Progenitor cell of endocrine pancreas (in vitro differentiated cells): ENCODE measurements around the gene IL20RB. TPM values are rescaled to one million over a fixed set of nuclear protein-coding genes. Genes with fewer than 3 reads are reported as not detected.
"Not testable (repeated sequence)": the region's sequence is repeated elsewhere in the genome, so short reads cannot be mapped to it uniquely, and the experiment has no call there.

Source experiments
- DNase-seq: peaks from one replicate; pipeline ENCODE4 v3.0.0; 2021; ENCODE audit warnings: low spot score; ENCODE audit not compliant: unreplicated experiment
- H3K27ac Mint-ChIP-seq: 2 replicates; pipeline ENCODE4 v1.8.0; 2021; ENCODE audit warnings: mild to moderate bottlenecking, moderate library complexity, mixed read lengths
- H3K27me3 Mint-ChIP-seq: 2 replicates; pipeline ENCODE4 v1.8.0; 2021; ENCODE audit warnings: mixed read lengths
- H3K36me3 Mint-ChIP-seq: 2 replicates; pipeline ENCODE4 v1.8.0; 2022; ENCODE audit warnings: mixed read lengths; ENCODE audit not compliant: insufficient read depth
- H3K4me1 Mint-ChIP-seq: 2 replicates; pipeline ENCODE4 v1.8.0; 2021; ENCODE audit warnings: low read depth, mixed read lengths
- H3K4me3 Mint-ChIP-seq: 2 replicates; pipeline ENCODE4 v1.8.0; 2021; ENCODE audit warnings: low read depth, mild to moderate bottlenecking, moderate library complexity, mixed read lengths
- H3K9me3 Mint-ChIP-seq: 2 replicates; pipeline ENCODE4 v1.8.0; 2021; ENCODE audit warnings: low read depth, mixed read lengths
- total RNA-seq: library from RNA; stranded (reverse); gene quantifications from 2 replicates; pipeline ENCODE4 v1.2.1, GENCODE V29; 2021
- TF ChIP-seq, protein P1 (sequence below): fragments of 200-600 bp; sonication (generic); IDR thresholded peaks from one replicate; pipeline ENCODE4 v1.5.0; 2021; ENCODE audit warnings: antibody characterized with exemption, mild to moderate bottlenecking; ENCODE audit not compliant: unreplicated experiment

The IL20RB gene
- total RNA-seq, 1 donor from 2014 or later, result 1.7 TPM

GRCh38 chr3:137013951-137014688 lies 56.3 kb downstream of the IL20RB start:
- peak; percentile 87 for DNase-seq
- no peak overlapping the region for H3K27ac Mint-ChIP-seq
- H3K27me3 Mint-ChIP-seq, result no peaks in the 10 kb centered on the region
- H3K4me1 Mint-ChIP-seq, result peaks cover 2% of the 10 kb centered on the region
- H3K4me3 Mint-ChIP-seq, result peak overlapping the region; percentile 66
- no peaks in the 10 kb centered on the region for H3K36me3 Mint-ChIP-seq
- TF ChIP-seq, protein P1, sequence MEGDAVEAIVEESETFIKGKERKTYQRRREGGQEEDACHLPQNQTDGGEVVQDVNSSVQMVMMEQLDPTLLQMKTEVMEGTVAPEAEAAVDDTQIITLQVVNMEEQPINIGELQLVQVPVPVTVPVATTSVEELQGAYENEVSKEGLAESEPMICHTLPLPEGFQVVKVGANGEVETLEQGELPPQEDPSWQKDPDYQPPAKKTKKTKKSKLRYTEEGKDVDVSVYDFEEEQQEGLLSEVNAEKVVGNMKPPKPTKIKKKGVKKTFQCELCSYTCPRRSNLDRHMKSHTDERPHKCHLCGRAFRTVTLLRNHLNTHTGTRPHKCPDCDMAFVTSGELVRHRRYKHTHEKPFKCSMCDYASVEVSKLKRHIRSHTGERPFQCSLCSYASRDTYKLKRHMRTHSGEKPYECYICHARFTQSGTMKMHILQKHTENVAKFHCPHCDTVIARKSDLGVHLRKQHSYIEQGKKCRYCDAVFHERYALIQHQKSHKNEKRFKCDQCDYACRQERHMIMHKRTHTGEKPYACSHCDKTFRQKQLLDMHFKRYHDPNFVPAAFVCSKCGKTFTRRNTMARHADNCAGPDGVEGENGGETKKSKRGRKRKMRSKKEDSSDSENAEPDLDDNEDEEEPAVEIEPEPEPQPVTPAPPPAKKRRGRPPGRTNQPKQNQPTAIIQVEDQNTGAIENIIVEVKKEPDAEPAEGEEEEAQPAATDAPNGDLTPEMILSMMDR, result peak; percentile 92
- H3K9me3 Mint-ChIP-seq, result no peaks in the 10 kb centered on the region

- H3K4me1 Mint-ChIP-seq, DNase-seq, H3K4me3 Mint-ChIP-seq, H3K36me3 Mint-ChIP-seq, H3K9me3 Mint-ChIP-seq, H3K27ac Mint-ChIP-seq, H3K27me3 Mint-ChIP-seq: not testable (repeated sequence)
Measured at GRCh38 chr3:137017316-137017715, 59.5 kb downstream of the IL20RB start.

GRCh38 chr3:137020315-137020714 lies 62.5 kb downstream of the IL20RB start:
- TF ChIP-seq, protein P1, result no peak
- no peak for DNase-seq

GRCh38 chr3:137020888-137021287 lies 63.1 kb downstream of the IL20RB start:
- Mint-ChIP-seq H3K27ac (no peak overlapping the region), H3K27me3 (peaks cover 6% of the 10 kb centered on the region), H3K36me3 (no peaks in the 10 kb centered on the region), H3K9me3 (no peaks in the 10 kb centered on the region), H3K4me1 (no peaks in the 10 kb centered on the region), H3K4me3 (no peak overlapping the region)
- TF ChIP-seq, protein P1, result no peak
- DNase-seq, result no peak

More at GRCh38 chr3:137020315-137020714, 62.5 kb downstream of the IL20RB start:
- no peaks in the 10 kb centered on the region for H3K36me3 Mint-ChIP-seq
- no peak overlapping the region for H3K27ac Mint-ChIP-seq
- no peaks in the 10 kb centered on the region for H3K4me1 Mint-ChIP-seq
- no peak overlapping the region for H3K4me3 Mint-ChIP-seq
- peaks cover 6% of the 10 kb centered on the region for H3K27me3 Mint-ChIP-seq
- H3K9me3 Mint-ChIP-seq, result no peaks in the 10 kb centered on the region

DNA sequence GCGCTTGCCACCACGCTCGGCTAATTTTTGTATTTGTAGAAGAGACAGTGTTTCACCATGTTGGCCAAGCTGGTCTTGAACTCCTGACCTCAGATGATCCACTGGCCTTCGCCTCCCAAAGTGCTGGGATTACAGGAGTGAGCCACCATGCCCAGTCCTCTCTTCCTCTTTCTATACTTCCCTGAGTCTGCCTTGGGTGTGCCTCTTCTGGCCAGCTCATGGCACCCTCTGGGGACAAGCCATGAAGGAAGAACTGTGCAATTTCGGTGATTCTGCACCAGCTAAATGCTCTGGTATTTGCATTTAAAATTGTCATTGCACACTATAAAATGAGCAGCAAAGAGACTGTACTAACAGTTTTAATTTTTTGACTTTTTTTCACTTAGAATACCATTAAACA lies 66.6 kb downstream of the IL20RB start:
- Mint-ChIP-seq H3K27me3 (peaks cover 6% of the 10 kb centered on the region), H3K4me3 (no peak overlapping the region)

More for the DNA sequence above, 66.6 kb downstream of the IL20RB start:
- Mint-ChIP-seq H3K9me3 (no peaks in the 10 kb centered on the region), H3K4me1 (no peaks in the 10 kb centered on the region), H3K36me3 (no peaks in the 10 kb centered on the region), H3K27ac (no peak overlapping the region)
- TF ChIP-seq, protein P1, result no peak
- DNase-seq, result no peak
